HG02798 (cell line): ENCODE measurements around the gene ADCK2.
"Not testable (repeated sequence)": the region's sequence is repeated elsewhere in the genome, so short reads cannot be mapped to it uniquely, and the experiment has no call there.

Source experiments
- ATAC-seq: cut with Tn5 transposase; IDR thresholded peaks from one replicate; pipeline ENCODE4 v1.9.1; 2021; ENCODE audit warnings: mild to moderate bottlenecking; ENCODE audit not compliant: unreplicated experiment, poor library complexity

ADCK2 gene

DNA sequence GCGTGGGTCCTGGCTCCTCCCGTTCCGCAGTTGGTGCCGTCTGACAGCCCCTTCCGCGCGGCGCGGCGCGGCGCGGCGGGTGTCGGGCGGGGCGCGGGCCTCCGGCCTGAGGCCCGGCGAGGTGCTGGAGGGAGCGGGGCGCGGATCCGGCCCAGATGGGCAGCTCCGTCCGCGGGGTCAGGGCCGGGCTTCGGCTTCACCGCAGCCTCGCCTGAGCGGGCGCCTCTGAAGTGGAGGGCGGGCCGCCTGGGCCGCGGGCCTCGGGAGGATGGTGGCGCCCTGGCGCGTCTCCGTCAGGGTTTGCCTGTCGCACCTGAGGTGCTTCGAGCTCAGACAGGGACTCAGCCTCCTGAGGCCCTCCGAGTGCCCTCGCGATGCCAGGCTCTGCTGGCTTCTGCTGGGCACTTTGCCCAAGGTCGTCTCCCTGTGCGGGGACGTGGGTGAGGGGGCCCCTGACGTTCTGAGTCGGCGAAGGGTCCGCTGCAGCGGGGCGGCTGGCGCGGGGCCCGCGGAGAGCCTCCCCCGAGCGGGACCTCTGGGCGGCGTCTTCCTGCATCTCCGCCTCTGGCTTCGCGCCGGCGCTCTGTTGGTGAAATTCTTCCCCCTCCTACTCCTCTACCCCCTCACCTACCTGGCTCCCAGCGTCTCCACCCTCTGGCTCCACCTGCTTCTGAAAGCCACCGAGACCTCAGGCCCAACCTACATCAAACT lies 473 bp downstream of the ADCK2 start:
- ATAC-seq, result peak; percentile 58

DNA sequence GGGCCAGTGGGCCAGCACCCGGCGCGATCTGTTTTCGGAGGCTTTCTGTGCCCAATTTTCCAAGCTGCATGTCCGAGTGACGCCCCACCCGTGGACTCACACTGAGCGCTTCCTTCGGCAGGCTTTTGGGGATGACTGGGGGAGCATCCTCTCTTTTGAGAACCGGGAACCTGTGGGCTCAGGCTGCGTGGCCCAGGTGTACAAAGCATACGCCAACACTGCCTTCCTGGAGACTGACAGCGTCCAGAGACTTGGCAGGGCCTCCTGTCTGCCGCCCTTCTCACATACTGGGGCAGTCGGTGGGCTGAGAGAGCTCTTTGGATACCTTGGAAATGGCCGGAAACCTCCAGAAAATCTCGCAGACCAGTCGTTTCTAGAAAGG lies 1.0 kb downstream of the ADCK2 start:
- ATAC-seq, result no peak

DNA sequence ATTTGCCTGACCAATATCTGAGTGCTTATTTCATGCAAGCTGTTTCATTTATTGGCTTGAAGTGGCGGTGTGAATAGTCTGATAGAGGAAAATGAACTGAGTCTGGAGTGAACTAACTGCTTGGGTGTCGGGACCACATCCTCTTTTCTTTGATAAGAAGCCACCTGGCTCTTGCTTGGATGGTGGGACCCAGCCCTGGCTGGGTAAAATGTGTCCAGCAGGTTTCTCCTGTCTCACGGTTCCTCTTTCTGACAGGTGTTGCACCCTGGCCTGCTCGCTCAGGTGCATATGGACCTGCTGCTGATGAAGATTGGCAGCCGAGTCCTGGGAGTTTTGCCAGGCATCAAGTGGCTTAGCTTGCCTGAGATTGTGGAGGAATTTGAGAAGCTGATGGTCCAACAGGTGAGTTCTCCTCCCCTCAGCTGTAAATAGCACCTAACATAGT lies 1.6 kb downstream of the ADCK2 start:
- ATAC-seq, result peak; percentile 26

DNA sequence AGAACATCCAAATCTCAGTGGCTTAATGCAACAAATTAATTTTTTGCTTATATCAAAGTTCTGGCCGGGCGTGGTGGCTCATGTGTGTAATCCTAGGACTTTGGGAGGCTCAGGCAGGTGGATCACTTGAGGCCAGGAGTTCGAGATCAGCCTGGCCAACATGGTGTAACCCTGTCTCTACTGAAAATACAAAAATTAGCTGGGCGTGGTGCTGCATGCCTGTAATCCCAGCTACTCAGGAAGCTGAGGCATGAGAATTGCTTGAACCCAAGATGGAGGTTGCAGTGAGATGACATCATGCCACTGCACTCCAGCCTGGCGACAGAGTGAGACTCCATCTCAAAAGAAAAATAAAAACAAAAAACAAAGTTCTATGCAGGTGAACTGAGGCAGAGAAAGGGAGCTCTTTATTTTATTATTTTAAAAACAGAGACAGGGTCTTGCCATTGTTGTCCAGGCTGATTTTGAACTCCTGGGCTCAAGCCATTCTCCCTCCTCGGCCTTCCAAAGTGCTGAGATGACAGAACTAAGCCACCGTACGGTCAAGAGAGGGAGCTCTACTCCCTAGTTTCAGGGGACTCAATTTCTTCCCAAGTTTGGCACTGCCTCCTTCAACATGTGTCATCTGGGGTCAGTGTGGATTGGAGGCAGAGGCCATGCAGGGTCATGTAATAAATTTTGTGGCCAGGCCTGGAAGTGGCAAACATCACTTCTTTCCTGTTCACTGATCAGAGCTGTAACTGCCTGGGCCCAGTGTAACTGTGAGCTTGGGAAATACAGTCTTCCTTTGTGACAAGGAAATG lies 2.4 kb downstream of the ADCK2 start:
- ATAC-seq, result no peak

DNA sequence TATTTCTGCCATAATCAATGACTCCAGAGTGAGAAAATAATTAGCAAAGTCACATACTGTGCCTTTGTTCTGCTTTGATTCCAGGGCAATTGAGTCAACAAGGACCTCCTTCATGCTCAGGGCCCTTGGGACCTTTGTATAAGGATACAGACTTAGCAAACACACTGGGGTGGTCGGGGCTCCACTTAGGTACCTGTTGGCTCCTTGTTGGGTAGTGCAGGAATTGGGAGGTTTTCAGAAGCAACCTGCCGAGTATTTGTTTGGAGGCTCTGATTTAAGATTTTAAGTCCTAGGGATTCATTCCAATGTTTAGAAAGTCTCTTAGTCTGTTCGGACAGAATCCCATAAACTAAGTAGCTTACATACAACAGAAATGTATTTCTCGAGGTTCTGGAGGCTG lies 3.0 kb downstream of the ADCK2 start:
- ATAC-seq, result no peak

DNA sequence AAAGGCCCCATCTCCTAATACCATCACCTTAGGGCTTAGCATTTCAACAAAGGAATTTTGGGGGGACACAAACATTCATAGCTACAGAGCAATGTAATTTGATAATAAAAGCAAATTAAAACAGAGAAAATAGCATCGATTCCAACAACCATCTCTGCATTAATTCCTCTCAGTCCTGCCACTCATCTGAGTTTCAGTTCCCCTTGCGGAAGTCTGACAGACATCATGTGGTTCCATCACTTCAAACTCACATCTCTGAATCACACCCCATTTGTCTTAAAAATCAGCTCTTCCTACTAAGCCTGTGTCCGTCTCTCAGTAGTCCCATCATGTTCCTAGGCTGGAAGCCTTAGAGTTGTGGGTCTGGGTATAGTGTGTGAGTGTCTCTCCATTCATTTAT lies 3.6 kb downstream of the ADCK2 start:
- peak; percentile 50 for ATAC-seq

DNA sequence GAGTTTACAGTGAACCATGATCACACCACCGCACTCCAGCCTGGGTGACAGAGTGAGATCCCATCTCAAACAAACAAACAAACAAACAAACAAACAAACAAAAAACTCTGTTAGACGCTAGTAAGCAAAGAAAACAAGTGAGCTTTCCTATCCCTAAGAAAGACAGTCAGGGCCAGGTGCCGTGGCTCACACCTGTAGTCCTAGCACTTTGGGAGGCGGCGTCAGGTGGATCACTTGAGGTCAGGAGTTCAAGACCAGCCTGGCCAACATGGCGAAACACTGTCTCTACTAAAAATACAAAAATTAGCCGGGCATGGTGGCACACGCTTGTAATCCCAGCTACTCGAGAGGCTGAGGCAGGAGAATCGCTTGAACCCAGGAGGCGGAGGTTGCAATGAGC lies 4.2 kb downstream of the ADCK2 start:
- not testable (repeated sequence) for ATAC-seq

DNA sequence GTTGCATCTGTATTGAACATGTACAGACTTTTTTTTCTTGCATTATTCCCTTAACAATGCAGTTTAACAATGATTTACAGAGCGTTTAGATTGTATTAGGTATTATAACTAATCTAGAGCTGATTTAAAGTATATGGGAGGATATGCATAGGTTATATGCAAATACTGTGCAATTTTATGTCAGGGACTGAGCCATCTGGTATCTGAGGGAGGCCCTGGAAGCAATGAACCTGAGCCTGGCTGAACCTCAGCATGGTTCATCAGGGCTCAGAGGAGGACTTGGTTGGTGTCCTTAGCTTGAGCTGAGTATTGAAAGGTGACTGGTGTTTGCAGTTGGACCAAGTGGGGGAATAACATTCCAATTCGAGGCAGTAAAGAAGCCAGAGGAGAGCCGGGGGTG lies 4.8 kb downstream of the ADCK2 start:
- ATAC-seq, result no peak

DNA sequence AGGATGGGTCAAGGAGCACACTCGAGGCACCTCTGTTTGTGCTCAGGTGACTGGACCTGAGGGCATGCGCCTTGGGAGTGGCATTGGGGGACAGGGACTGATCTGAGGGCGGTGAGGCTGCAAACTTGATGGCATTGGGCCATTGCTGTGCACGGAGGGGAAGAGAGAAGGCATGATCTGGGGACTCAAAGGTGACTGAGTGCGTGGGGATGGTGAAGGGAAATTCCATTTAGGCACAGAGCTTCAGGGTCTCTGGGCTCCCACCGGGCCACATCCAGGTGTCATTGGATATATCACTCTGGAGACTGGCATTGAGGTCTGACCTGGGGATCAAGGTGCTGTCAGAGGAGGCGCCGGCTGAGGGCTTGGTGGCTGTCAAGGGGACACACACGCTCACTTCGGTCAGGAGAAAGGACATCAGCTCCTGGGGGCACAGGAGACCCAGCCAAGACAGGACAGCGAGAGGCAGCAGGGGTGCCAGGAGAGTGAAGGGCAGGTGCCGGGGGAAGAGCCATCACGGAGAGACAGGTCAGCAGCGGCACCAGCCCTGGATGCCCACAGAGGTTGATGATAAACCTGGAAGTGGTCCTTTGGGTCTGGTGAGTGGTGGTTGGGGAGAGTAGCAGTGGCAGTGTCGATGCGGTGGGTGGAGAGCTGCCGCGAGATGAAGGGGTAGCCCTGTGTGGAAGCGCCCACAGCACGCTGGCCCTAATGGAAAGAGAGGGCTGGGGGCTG lies 5.5 kb downstream of the ADCK2 start:
- no peak for ATAC-seq

DNA sequence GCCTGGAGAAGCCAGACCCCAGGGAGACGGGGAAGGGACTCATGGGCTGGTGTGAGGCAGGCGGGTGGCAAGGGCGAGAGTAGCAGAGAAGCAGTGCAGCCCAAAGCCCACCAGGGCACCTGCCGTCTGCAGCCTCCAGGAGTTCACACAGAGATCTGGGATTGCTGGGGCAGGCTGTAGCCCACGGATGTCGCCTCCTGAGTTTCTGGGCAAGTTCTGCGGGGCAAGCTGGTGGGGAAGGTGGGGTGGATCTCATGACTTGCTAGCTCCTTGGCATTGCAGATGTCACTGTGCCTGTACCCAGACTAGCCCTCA lies 6.0 kb downstream of the ADCK2 start:
- no peak for ATAC-seq

DNA sequence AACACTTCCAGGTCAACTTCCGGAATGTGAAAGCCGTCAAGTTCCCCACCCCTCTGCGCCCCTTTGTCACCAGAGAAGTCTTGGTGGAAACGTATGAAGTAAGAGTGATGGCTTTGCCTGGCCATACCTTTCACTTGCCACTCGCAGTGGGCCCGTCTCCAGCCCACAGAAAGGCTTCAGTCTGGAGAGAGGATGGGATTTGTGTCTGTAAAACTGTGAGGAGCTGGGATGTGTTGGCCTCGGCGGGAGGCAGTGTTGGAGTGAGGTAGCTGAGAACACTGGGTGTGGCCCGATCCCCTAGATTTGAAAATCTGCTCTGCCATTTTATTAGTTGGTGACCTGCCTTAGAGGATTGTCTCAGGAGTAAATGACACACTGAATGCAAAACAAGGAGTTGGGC lies 6.4 kb downstream of the ADCK2 start:
- ATAC-seq, result no peak

DNA sequence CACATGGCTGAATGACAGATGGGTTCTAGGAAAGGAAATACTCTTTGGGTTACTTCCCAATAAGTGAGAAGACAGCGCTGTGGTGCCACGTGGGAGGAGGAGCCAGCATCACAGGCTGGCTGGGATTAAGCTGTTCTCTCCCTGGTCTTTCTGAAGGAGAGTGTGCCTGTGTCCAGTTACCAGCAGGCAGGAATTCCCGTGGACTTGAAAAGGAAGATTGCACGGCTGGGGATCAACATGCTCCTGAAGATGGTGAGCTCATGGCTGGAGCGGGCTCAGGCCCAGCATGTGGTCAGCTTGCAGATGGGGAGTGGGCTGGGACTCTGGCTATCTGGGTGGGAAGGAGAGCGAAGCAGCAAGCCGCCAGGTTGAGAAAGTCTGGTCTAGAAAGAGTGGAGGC lies 8.1 kb downstream of the ADCK2 start:
- ATAC-seq, result no peak

DNA sequence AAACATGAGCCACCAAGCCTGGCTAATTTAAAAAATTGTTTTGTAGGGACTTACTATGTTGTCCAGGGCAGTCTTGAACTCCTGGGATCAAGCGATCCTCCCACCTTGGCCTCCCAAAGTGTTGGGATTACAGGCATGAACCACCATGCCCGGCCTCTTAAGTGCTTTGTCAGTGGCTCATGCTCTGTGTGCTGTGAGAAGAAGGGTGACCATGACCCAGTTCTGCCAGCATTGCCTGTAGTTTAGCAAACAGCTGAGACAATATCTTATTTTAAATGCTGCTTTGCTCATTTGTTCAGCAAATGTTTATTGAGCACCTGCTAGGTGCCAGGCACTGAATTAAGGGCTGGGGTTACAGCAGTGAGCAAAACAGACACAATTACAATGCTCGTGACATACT lies 9.0 kb downstream of the ADCK2 start:
- ATAC-seq, result no peak

DNA sequence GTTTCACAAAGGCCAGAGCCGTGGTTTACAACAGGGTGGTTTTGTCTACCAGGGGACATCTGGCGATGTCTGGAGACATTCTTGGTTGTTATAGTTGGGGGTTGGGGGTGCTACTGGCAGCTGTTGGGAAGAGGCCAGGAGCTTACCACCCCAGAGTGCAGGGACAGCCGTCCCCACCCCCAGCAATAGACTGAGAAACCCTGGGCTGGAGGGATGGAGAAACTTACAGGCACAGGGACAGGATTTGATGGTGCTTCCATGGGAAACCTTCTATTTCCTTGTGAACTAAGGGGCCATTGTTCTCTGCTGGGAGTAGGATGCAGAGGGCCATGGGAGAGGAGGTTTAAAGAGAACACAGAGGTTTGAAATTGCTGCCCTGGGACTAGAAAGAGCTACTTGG lies 10.9 kb downstream of the ADCK2 start:
- ATAC-seq, result no peak

DNA sequence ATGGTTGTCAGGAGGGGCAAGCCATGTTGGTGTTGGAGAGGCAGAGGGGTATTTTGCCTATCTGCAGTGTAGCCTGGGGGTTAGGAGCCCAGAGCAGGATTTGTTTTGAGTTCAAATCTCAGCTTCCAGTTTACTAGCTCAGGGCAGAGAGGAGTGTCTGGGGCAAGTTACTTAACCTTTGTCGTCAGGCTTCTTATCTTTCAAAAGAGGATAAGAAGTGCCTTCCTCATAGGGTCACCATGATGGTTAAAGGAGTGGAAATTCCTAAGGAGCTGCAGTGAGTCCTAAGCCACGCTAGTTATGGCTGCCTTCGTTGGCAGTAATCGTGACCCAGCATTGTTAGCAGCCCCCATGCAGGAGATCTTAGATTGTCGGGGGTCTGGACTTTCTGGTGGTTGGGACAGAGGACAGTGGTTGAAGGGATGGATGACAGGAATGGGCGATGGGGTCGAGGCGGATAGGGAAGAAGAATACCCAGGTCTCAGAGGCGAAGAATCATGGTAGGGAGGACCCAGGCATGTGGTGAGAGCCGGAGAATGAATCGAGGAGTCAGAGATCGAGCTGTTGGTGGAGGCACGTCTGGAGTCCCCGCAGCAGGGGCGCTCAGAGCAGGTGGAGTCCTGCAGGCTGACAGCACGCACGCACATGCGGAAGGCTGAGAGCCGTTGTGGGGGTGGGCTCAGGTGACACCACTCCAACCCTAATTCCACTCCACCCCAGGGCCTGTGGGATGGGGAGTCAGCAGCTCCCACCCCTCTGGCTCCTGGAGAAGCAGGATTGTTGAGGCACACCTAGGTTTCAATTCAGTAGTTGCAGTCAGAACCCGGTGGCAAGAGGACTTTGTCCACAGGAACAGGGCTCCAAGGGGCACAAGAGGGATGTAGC lies 11.6 kb downstream of the ADCK2 start:
- ATAC-seq, result no peak

DNA sequence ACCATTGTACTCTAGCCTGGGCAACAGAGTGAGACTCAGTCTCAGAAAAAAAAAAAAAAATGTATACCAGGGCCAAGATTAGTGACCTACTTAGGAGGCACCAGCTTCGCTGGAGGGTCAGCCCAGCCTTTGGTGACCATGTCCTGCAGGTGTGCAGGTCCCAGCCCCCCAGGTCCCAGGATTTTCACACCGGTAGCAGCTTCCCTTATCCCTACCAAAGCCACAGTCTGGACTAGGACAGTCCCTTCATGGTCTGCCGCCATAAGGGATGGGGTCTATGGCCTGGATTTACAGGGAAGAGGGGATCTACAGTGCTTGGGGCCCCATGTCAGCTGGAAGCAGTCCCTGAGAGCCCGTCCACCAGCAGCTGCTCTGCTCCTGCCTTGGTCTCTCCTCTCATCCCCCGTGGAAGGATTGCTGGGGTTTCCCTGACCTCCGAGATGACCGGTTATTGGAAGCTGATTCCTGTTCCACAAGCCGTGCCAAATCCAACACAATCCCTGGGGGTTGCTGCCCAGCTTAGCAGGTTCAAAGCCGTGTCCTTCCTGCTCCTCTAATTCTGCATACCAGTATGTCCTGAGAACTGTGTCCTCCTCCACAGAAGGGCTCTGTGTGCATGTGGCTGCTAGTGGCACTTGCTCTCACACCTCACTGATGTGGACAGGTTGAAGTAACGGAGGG lies 12.8 kb downstream of the ADCK2 start:
- ATAC-seq, result no peak

DNA sequence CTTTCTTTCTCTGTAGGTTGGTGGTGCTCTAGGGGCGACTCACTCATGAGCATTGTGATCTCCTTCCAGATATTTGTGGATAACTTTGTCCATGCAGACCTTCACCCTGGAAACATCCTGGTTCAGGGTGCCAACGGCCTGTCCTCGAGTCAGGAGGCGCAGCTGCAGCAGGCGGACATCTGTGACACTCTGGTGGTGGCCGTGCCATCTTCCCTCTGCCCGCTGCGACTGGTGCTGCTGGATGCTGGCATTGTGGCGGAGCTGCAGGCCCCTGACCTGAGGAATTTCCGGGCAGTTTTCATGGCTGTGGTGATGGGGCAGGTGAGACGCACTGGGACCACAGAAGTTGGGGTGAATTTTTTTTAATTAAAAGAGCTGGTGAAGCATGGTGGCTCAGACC lies 14.2 kb downstream of the ADCK2 start:
- no peak for ATAC-seq

DNA sequence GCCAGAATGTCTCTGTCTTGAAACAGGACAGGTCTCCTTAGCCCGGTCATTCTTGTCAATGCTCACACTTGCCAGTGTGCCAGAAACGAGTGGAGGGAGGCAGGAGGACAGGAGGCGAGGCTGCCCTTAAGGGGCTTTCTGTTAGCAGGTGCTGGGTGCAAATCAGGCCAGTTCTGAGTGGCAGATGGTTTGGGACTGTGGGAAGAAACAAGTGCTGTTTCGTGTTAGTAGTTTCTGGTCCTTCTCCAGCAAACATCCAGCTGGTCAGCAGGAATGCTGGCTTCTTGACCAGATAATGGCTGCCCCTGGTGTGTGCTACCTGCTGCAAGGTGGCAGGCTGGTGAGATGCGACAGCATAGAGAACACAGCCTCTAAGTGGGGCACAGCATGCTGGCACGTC lies 15.6 kb downstream of the ADCK2 start:
- no peak for ATAC-seq

DNA sequence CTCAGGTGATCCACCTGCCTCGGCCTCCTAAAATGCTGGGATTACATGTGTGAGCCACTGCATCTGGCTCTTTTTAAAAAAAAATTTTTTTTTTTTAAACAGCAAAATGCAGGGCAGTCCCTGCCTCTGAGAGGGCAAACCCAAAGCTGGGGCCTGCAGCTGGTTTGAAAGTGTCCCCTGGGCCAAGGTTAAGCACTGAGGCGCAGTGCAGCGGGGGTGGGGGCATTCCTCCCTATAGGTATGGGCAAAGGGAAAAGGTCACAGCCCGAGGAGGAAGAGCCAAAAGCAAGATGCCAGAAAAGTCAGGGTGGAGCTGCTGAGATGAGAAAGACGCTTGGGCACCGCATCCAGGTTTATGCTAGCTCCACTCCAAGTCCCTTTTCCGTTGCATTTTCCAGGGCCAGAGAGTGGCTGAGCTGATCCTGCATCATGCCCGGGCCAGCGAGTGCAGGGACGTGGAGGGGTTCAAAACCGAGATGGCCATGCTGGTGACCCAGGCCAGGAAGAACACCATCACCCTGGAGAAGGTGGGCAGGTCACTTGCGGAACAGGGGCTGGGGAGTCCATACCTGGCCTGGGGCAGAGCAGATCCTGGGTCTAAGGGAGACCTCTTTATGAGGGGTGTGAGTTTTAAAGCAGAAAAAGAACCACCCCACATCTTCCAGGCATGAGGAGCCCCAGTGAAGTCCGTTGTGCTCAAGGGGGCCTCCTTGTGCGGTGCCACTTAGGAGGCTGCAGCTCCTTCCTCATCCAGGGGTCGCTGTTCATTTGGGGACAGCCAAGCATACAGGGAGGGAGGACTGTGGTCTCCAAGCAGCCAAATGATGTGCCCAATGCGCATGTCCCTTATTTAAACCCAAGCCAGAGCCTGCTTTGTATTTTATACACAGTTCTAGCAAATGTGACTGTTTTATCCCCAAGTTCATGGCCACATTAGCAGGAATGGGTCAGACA lies 16.7 kb downstream of the ADCK2 start:
- no peak for ATAC-seq
